HepG2 (cell line): ENCODE measurements around the gene SLC8A2. TPM values are rescaled to one million over a fixed set of nuclear protein-coding genes. Genes with fewer than 3 reads are reported as not detected.

Experiments used
- ATRX ChIP-seq: sonication (generic); formaldehyde crosslinking; IDR thresholded peaks from 2 replicates; pipeline ENCODE4 v1.4.0; 2020; ENCODE audit warnings: missing genetic modification reagents, borderline replicate concordance
- IRF2 ChIP-seq: IDR thresholded peaks from 2 replicates; pipeline ENCODE4 v1.6.1; 2018; ENCODE audit warnings: missing genetic modification reagents, missing compliant biosample characterization
- MTA3 ChIP-seq: sonication (generic); formaldehyde crosslinking; IDR thresholded peaks from 2 replicates; pipeline ENCODE4 v1.4.0; 2020; ENCODE audit warnings: missing genetic modification reagents
- NFYB ChIP-seq: sonication (generic); formaldehyde crosslinking; IDR thresholded peaks from 2 replicates; pipeline ENCODE4 v1.4.0; 2020; ENCODE audit warnings: missing genetic modification reagents
- RNF2 ChIP-seq: fragments of 450-650 bp; conservative IDR thresholded peaks from 2 replicates; pipeline ENCODE4 v1.6.1; 2016; ENCODE audit warnings: low read depth
- ZFYVE20 ChIP-seq: sonication (generic); formaldehyde crosslinking; IDR thresholded peaks from 2 replicates; pipeline ENCODE4 v1.8.0; 2023; ENCODE audit warnings: low read depth, mild to moderate bottlenecking, moderate library complexity, missing genetic modification reagents, borderline replicate concordance
- ZNF124 ChIP-seq: sonication (generic); formaldehyde crosslinking; IDR thresholded peaks from 2 replicates; pipeline ENCODE4 v1.4.0; 2020; ENCODE audit warnings: missing genetic modification reagents
- ZNF720 ChIP-seq: sonication (generic); formaldehyde crosslinking; IDR thresholded peaks from 2 replicates; pipeline ENCODE4 v1.4.0; 2020; ENCODE audit warnings: missing genetic modification reagents
- polyA plus RNA-seq, 8 experiments: library from polyadenylated mRNA; depleted of rRNA in 3 of 8; stranded (reverse) in 7 of 8; unstranded in 1 of 8; fragments of >200 nt; fragmentation: Illumina TruSeq in 4 of 8; extraction: Trizol in 4 of 8; gene quantifications; 2 replicates each; pipeline versions ENCODE4 v1.2.1 to v1.2.3, GENCODE V29; 2011 to 2016; ENCODE audit warnings: low read depth in 4 of 8, missing spikeins in 1 of 8, mixed read lengths in 1 of 8; ENCODE audit not compliant: insufficient read depth in 1 of 8
- total RNA-seq, 5 experiments: library from RNA; depleted of rRNA; stranded (reverse); fragments of >200 nt; fragmentation: Illumina TruSeq; extraction: Trizol; gene quantifications; 2 replicates each; pipeline ENCODE4 v1.2.3, GENCODE V29; 2016; ENCODE audit warnings: low read depth in 1 of 5
- TF ChIP-seq, protein P1 (sequence below), 2 experiments: sonication (generic) in 1 of 2; formaldehyde crosslinking in 1 of 2; IDR thresholded peaks; 2 replicates each; pipeline versions ENCODE4 v1.4.0 to v1.6.1; 2018 to 2020; ENCODE audit warnings: missing genetic modification reagents in 2 of 2, borderline replicate concordance in 1 of 2, low read depth in 1 of 2, mild to moderate bottlenecking in 1 of 2, missing biosample characterization in 1 of 2
- TF ChIP-seq, protein P2 (sequence below): sonication (generic); formaldehyde crosslinking; IDR thresholded peaks from 2 replicates; pipeline ENCODE4 v1.4.0; 2020; ENCODE audit warnings: low read depth, mild to moderate bottlenecking, missing genetic modification reagents
- TF ChIP-seq, protein P3 (sequence below): sonication (generic); formaldehyde crosslinking; IDR thresholded peaks from 2 replicates; pipeline ENCODE4 v1.9.0; 2021; ENCODE audit warnings: mild to moderate bottlenecking, missing genetic modification reagents
- TF ChIP-seq, protein P4 (sequence below): IDR thresholded peaks from 2 replicates; pipeline ENCODE4 v1.6.1; 2016; ENCODE audit warnings: mild to moderate bottlenecking, missing biosample characterization, missing genetic modification reagents
- TF ChIP-seq, protein P5 (sequence below): sonication (generic); formaldehyde crosslinking; IDR thresholded peaks from 2 replicates; pipeline ENCODE4 v1.5.0; 2020; ENCODE audit warnings: missing genetic modification reagents
- TF ChIP-seq, protein P6 (sequence below): sonication (generic); formaldehyde crosslinking; conservative IDR thresholded peaks from 2 replicates; pipeline ENCODE4 v1.8.1; 2023; ENCODE audit warnings: missing genetic modification reagents

The SLC8A2 gene
- total and polyA plus RNA-seq, 2 of the 13 experiments (the other 11 are each of a cell fraction or from before 2014, with no cell fraction given) = 0.02 TPM; not detected in 1

DNA sequence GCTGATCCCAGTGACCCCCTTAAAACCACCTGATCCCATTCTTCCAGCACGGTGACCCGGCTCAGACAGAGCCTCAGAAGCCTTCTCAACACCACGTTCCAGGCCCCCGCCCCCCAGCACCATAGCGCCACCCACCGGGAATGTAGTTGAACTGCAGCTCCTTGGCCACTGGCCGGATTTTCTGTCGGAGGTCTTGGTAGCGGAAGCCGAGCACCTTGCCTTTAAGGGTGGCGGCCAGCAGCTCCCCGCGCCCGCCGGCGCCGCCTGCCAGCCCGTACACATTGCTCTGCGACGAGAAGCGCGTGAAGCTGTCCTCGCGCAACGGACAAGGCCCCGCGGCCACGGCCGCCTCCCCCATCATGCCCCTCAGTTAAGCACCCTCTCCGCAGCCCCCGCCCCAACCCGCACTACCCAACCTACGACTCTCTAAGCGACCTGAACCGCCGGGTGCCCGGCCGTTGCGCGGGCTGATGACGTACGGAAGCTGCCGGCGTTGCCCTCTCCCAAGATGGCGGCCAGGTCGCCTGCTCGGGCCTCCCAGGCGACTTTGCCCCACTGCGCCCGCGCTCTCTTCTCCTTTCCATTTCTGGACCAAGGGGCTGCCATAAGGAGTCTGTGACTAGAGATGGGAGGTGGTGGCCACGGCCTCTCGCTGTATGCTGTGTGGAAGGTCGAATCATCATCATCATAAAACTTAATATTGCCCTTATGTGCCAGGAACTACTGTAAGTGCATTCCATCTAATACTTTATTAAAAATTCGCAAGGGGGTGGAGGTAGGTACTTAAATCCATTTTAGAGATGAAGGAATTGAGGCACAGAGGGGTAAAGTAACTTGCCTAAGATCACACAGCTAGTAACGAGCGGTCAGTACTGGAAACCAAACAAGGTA lies 12.4 kb upstream of the SLC8A2 start, which contains the start of gene KPTN (continued):
- TF ChIP-seq, protein P1, sequence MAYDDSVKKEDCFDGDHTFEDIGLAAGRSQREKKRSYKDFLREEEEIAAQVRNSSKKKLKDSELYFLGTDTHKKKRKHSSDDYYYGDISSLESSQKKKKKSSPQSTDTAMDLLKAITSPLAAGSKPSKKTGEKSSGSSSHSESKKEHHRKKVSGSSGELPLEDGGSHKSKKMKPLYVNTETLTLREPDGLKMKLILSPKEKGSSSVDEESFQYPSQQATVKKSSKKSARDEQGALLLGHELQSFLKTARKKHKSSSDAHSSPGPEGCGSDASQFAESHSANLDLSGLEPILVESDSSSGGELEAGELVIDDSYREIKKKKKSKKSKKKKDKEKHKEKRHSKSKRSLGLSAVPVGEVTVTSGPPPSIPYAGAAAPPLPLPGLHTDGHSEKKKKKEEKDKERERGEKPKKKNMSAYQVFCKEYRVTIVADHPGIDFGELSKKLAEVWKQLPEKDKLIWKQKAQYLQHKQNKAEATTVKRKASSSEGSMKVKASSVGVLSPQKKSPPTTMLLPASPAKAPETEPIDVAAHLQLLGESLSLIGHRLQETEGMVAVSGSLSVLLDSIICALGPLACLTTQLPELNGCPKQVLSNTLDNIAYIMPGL (CRISPR knock-in tag; IDR thresholded peaks at IDR 0.05; ENCODE audit: borderline replicate concordance in 1 of 2, low read depth in 1 of 2) = peak; percentile 90 to 91; a peak in 3 of 4 replicates
- TF ChIP-seq, protein P2, sequence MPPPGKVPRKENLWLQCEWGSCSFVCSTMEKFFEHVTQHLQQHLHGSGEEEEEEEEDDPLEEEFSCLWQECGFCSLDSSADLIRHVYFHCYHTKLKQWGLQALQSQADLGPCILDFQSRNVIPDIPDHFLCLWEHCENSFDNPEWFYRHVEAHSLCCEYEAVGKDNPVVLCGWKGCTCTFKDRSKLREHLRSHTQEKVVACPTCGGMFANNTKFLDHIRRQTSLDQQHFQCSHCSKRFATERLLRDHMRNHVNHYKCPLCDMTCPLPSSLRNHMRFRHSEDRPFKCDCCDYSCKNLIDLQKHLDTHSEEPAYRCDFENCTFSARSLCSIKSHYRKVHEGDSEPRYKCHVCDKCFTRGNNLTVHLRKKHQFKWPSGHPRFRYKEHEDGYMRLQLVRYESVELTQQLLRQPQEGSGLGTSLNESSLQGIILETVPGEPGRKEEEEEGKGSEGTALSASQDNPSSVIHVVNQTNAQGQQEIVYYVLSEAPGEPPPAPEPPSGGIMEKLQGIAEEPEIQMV = no peak
- no peak for TF ChIP-seq ATRX (CRISPR knock-in tag)
- no peak for TF ChIP-seq ZFYVE20 (CRISPR knock-in tag)
- TF ChIP-seq RNF2 = no peak
- TF ChIP-seq, protein P3, sequence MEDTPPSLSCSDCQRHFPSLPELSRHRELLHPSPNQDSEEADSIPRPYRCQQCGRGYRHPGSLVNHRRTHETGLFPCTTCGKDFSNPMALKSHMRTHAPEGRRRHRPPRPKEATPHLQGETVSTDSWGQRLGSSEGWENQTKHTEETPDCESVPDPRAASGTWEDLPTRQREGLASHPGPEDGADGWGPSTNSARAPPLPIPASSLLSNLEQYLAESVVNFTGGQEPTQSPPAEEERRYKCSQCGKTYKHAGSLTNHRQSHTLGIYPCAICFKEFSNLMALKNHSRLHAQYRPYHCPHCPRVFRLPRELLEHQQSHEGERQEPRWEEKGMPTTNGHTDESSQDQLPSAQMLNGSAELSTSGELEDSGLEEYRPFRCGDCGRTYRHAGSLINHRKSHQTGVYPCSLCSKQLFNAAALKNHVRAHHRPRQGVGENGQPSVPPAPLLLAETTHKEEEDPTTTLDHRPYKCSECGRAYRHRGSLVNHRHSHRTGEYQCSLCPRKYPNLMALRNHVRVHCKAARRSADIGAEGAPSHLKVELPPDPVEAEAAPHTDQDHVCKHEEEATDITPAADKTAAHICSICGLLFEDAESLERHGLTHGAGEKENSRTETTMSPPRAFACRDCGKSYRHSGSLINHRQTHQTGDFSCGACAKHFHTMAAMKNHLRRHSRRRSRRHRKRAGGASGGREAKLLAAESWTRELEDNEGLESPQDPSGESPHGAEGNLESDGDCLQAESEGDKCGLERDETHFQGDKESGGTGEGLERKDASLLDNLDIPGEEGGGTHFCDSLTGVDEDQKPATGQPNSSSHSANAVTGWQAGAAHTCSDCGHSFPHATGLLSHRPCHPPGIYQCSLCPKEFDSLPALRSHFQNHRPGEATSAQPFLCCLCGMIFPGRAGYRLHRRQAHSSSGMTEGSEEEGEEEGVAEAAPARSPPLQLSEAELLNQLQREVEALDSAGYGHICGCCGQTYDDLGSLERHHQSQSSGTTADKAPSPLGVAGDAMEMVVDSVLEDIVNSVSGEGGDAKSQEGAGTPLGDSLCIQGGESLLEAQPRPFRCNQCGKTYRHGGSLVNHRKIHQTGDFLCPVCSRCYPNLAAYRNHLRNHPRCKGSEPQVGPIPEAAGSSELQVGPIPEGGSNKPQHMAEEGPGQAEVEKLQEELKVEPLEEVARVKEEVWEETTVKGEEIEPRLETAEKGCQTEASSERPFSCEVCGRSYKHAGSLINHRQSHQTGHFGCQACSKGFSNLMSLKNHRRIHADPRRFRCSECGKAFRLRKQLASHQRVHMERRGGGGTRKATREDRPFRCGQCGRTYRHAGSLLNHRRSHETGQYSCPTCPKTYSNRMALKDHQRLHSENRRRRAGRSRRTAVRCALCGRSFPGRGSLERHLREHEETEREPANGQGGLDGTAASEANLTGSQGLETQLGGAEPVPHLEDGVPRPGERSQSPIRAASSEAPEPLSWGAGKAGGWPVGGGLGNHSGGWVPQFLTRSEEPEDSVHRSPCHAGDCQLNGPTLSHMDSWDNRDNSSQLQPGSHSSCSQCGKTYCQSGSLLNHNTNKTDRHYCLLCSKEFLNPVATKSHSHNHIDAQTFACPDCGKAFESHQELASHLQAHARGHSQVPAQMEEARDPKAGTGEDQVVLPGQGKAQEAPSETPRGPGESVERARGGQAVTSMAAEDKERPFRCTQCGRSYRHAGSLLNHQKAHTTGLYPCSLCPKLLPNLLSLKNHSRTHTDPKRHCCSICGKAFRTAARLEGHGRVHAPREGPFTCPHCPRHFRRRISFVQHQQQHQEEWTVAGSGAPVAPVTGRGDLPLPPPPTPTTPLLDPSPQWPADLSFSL (CRISPR knock-in tag) = no peak
- TF ChIP-seq NFYB (CRISPR knock-in tag) = 0 out of 2 replicates have a peak, but pooled peaks have one; percentile 30
- peak; percentile 46; the same call in 1 of the 2 replicates for TF ChIP-seq IRF2 (CRISPR knock-in tag)
- TF ChIP-seq, protein P4, sequence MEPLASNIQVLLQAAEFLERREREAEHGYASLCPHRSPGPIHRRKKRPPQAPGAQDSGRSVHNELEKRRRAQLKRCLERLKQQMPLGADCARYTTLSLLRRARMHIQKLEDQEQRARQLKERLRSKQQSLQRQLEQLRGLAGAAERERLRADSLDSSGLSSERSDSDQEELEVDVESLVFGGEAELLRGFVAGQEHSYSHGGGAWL (CRISPR knock-in tag) = no peak
- TF ChIP-seq, protein P5, sequence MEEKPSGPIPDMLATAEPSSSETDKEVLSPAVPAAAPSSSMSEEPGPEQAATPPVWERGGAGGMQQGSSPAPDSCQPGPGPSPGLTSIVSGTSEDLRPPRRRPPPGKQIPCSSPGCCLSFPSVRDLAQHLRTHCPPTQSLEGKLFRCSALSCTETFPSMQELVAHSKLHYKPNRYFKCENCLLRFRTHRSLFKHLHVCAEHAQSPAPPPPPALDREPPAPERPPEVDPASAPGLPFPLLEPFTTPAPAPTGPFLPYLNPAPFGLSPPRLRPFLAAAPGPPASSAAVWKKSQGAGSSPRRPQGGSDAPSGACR (CRISPR knock-in tag) = peak; percentile 81; the same call in 1 of the 2 replicates
- TF ChIP-seq MTA3 (CRISPR knock-in tag) = no peak
- TF ChIP-seq ZNF124 (CRISPR knock-in tag) = no peak
- TF ChIP-seq, protein P6, sequence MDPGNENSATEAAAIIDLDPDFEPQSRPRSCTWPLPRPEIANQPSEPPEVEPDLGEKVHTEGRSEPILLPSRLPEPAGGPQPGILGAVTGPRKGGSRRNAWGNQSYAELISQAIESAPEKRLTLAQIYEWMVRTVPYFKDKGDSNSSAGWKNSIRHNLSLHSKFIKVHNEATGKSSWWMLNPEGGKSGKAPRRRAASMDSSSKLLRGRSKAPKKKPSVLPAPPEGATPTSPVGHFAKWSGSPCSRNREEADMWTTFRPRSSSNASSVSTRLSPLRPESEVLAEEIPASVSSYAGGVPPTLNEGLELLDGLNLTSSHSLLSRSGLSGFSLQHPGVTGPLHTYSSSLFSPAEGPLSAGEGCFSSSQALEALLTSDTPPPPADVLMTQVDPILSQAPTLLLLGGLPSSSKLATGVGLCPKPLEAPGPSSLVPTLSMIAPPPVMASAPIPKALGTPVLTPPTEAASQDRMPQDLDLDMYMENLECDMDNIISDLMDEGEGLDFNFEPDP (CRISPR knock-in tag) = no peak
- no peak for TF ChIP-seq ZNF720 (CRISPR knock-in tag)
